ENCODE data around the gene RERE. TPM values are rescaled to one million over a fixed set of nuclear protein-coding genes. Genes with fewer than 3 reads are reported as not detected.

The RERE gene
- total and polyA plus RNA-seq, 7 donors: 38.8 to 308 (median 99.7) TPM

- 52 to 81% (median 59%) methylated on average over 2 of the region's 2 CpGs for WGBS, 3 donors
- no peaks in the 10 kb centered on the region for H3K27me3 ChIP-seq (ENCODE audit: insufficient read depth in 3 of 3, low read length in 2 of 3)
- DNase-seq (no peak), ATAC-seq (peak; percentile 21 to 34 (median 28))
- no peaks in the 10 kb centered on the region for H3K9me3 ChIP-seq
- TF ChIP-seq CTCF (IDR thresholded peaks at IDR 0.05): peak; percentile 52
- H3K4me1 ChIP-seq: peaks cover 96% of the 10 kb centered on the region
- peak overlapping the region; percentile 87 for H3K27ac ChIP-seq
- H3K4me3 ChIP-seq: no peak overlapping the region
- H3K36me3 ChIP-seq (ENCODE audit: insufficient read depth in 1 of 2, low read depth in 1 of 2): no peaks in the 10 kb centered on the region
- intact Hi-C loops (cut with DNase I): loop anchor here (2.0 to 5.0 kb wide), 2 partner anchors 47 to 48 kb away; no protein-coding TSS in a partner anchor
These were observed 442.6 kb downstream of the RERE start for GRCh38 chr1:8374812-8375211.

GRCh38 chr1:8374356-8374755, 443.1 kb downstream of the RERE start:
- H3K27ac ChIP-seq: peak overlapping the region; percentile 87
- TF ChIP-seq CTCF (IDR thresholded peaks at IDR 0.05): no peak
- peak in 3 of 4 donors; percentile 6 to 19 (median 18) for ATAC-seq
- H3K27me3 ChIP-seq (ENCODE audit: insufficient read depth in 3 of 3, low read length in 2 of 3): no peaks in the 10 kb centered on the region
- no peaks in the 10 kb centered on the region for H3K9me3 ChIP-seq
- intact Hi-C loops (cut with DNase I): loop anchor here (2.0 to 5.0 kb wide), 2 partner anchors 48 kb away; no protein-coding TSS in a partner anchor
- DNase-seq: no peak
- no peaks in the 10 kb centered on the region for H3K36me3 ChIP-seq (ENCODE audit: insufficient read depth in 1 of 2, low read depth in 1 of 2)
- H3K4me3 ChIP-seq: peak overlapping the region; percentile 22
- peaks cover 96% of the 10 kb centered on the region for H3K4me1 ChIP-seq
- WGBS, 3 donors: 64 to 66% (median 65%) methylated on average over 5 of the region's 5 CpGs

- Histone ChIP-seq H3K36me3 (ENCODE audit: insufficient read depth in 1 of 2, low read depth in 1 of 2) (no peaks in the 10 kb centered on the region), H3K27me3 (ENCODE audit: insufficient read depth in 3 of 3, low read length in 2 of 3) (no peaks in the 10 kb centered on the region), H3K4me1 (peaks cover 96% of the 10 kb centered on the region), H3K9me3 (no peaks in the 10 kb centered on the region), H3K27ac (peak overlapping the region; percentile 87), H3K4me3 (peak overlapping the region; percentile 22)
- DNase-seq (peak; percentile 74 to 87), ATAC-seq (peak; percentile 74 to 79 (median 74))
- TF ChIP-seq CTCF (IDR thresholded peaks at IDR 0.05): no peak
- WGBS, 3 donors: 6 to 11% (median 8%) methylated on average over 19 of the region's 19 CpGs
- intact Hi-C loops (cut with DNase I): loop anchor here (2.0 to 5.0 kb wide), 2 partner anchors 49 kb away; no protein-coding TSS in a partner anchor
These were observed 443.7 kb downstream of the RERE start for GRCh38 chr1:8373581-8374241.

DNA sequence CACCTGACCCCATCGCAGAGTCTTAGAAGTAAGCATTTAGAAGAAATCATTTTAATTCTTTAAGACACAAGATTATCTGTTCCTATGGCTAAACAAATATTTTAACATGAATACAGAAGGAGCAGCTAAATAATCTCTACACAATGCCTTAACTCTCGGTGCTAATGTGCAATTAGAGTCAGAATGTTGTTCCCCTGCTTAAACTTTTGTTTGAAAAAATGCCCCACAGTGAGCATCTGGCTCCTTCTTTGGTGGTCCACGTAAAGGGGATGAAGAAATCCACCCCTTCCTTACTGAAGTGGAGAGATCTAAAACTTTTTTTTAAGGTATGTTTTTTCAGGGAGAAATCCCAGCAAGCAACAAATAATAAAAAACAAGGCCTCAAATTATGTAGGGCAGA, 444.3 kb downstream of the RERE start:
- no peak for DNase-seq
- Histone ChIP-seq H3K4me3 (peak overlapping the region; percentile 22), H3K27me3 (ENCODE audit: insufficient read depth in 3 of 3, low read length in 2 of 3) (no peaks in the 10 kb centered on the region), H3K27ac (peak overlapping the region; percentile 87), H3K36me3 (ENCODE audit: insufficient read depth in 1 of 2, low read depth in 1 of 2) (no peaks in the 10 kb centered on the region), H3K9me3 (no peaks in the 10 kb centered on the region), H3K4me1 (peaks cover 96% of the 10 kb centered on the region)
- TF ChIP-seq CTCF (IDR thresholded peaks at IDR 0.05): no peak
- intact Hi-C loops (cut with DNase I): loop anchor here in 1 of 2 donors (5.0 kb wide), 1 partner anchor 49 kb away; no protein-coding TSS in a partner anchor
- ATAC-seq: no peak
- 24 to 39% (median 29%) methylated on average over 3 of the region's 3 CpGs for WGBS, 3 donors
